KBM-7 (cell line): ENCODE results near the gene DLG5.
A peak's percentile ranks its signal among the peaks of the same experiment; 100 is the strongest.
"Not testable (repeated sequence)": the region's sequence is repeated elsewhere in the genome, so short reads cannot be mapped to it uniquely, and the experiment has no call there.

ENCODE experiments used
- DNase-seq: peaks from one replicate; pipeline ENCODE4 v3.0.0-alpha.2; 2015
- in situ Hi-C: fragments of 300-500 bp; cut with MboI; formaldehyde crosslinking; loops from 2 replicates; pipeline ENCODE4 v1.14.3; 2020; ENCODE audit warnings: low sequenced_read_pairs, low pct_unique_long_range_greater_than_20kb, mixed read lengths

DLG5 gene

DNA sequence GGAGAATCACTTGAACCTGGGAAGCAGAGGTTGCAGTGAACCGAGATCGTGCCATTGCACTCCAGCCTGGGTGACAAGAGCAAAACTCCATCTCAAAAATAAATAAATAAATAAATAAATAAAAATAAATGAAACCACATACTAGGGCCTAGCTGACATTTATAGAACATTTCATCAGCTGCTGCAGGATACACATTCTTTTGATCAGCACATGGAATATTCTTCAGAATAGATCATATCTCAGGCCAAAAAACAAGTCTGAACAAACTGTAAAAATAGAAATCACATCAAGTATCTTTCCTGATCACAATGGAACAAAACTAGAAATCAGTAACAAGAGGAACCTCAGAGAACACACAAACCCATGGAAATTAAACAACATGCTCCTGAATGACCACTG lies 168.1 kb downstream of the DLG5 start:
- in situ Hi-C loops, DNase-seq: not testable (repeated sequence)

DNA sequence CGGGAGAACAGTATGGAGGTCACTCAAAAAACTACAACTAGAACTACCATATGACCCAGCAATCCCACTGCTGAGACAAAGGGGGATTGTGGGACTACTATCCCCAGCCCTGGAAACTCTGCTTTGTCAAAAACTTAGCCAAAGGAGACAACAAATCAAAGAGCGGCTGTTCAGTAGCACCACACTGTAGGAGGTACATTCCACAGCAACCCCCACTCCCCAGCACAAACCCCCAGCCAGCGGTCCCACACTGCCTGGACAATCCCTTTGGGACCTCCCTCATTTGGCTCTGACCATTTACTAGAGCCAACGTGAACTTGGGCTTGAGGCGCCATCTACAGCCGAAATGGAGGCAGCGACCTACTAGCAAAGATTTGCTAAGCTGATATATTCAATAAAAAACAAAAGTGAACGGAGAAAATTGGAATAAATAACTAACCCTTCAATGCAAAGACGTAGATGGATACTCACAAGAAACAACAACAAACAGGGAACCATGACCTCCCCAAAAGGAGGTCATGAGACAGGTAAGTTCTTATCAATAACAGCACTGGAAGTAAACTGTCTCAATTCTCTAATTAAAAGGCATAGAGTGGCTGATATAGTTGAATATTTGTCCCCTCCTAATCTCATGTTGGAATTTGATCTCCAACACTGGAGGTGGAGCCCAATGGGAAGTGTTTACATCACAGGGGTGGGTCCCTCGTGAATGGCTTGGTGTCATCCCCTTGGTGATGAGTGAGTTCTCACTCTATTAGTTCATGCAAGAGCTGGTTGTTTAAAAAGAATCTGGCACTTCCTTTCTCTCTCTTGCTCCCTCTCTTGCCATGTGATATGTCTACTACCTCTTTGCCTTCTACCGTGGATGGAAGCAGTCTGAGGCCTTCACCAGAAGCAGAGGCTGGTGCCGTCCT lies 170.0 kb downstream of the DLG5 start:
- in situ Hi-C loops: no loop called here

DNA sequence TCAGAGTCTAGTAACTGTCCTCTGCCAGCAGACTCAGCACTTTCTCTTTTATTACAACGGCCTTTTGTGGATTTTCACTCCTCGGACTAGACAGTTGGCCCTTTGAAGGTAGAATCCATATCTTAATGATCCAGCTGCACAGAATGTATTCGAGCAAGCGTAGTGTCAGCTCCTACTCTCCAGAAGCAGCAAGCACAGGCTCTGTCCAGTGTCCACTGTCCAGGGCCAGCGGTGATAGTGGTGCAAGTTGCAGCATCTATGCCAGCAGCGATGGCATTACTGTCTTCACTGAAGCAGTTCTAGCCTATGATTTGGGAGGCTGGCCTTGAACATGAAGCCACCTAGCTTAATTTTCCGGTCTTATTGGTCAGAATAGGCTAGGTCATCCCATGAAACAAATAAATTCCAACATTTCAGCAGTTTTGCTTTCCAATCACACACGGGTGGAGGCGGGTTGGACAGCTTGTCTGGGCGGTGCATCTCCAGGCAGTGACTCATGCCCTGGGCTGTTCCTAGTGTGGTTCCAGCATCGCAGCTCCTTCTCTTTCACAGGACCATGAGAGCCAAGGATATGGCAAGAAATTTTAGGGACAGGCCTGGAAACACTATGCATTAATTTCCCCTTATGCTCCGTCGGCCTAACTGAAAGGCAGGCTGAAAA lies 180.4 kb downstream of the DLG5 start:
- in situ Hi-C loops: no loop called here
- no peak for DNase-seq

More for the DNA sequence above, 170.0 kb downstream of the DLG5 start:
- peak; percentile 27 for DNase-seq

DNA sequence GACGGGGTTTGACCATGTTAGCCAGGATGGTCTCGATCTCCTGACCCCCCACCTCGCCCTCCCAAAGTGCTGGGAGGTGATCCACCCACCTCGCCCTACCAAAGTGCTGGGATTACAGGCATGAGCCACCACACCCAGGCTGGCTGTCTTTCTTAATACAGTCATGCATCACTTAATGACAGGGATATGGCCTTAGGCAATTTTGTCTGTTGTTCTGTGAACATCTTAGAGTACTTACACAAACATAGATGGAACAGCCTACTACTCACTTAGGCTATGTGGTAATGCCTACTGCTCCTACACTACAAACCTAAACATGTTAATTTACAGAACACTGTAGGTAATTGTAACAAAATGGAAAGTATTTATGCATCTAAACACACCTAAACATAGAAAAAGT lies 182.3 kb downstream of the DLG5 start:
- in situ Hi-C loops: no loop called here
- no peak for DNase-seq

DNA sequence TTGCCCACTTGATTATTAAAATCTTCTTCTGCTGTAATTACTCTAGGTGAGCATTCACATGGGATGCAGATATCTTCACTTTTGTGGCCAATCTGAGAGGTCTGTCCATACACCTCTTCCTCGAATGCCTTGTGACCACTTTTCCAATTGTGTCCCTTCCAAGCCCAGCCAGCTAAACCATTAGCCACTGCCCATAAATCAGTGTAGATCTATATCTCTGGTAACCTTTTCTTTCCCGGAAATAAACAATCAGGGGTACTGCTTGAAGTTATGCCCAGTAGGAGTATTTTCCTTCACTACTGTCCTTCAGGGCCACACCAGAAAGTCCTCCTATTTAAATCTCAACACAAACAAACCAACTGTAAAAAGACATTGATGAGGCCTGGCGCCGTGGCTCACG lies 184.4 kb downstream of the DLG5 start:
- DNase-seq: no peak
- in situ Hi-C loops: no loop called here

DNA sequence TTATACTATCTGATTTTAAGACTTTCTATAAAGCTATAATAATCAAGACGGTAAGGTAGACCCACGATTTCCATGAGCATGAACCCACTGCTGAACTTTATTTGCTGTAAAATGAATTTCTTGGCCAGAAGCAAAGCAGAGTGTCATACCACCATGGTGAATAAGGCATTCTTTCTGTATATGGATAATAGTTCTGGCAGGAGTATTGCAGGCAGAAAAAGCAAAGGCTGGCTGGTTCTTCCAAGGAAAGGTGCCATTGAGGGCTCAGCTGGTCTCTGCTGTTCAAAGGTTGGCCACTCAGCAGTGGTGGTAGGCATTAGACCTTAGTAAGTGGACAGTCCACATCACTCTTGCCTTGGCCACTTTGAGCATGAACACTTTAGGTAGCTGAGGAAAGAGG lies 184.8 kb downstream of the DLG5 start:
- in situ Hi-C loops: no loop called here
- DNase-seq: no peak
